Neural crest cell (in vitro differentiated cells): ENCODE measurements around the gene FGF13. TPM values are rescaled to one million over a fixed set of nuclear protein-coding genes. Genes with fewer than 3 reads are reported as not detected.

Experiments
- DNase-seq: peaks from one replicate; pipeline ENCODE4 v3.0.0; 2021; ENCODE audit warnings: low read depth, mixed read lengths, low spot score
- H3K27ac Mint-ChIP-seq: one replicate; pipeline ENCODE4 v1.8.0; 2021; ENCODE audit warnings: mild to moderate bottlenecking, mixed read lengths; ENCODE audit not compliant: unreplicated experiment
- H3K27me3 Mint-ChIP-seq: 2 replicates; pipeline ENCODE4 v1.8.0; 2021; ENCODE audit warnings: low read depth, mild to moderate bottlenecking, mixed read lengths
- H3K36me3 Mint-ChIP-seq: 2 replicates; pipeline ENCODE4 v1.8.0; 2021; ENCODE audit warnings: low read depth, mild to moderate bottlenecking, mixed read lengths
- H3K4me1 Mint-ChIP-seq: 2 replicates; pipeline ENCODE4 v1.8.0; 2021; ENCODE audit warnings: mixed read lengths
- H3K4me3 Mint-ChIP-seq: one replicate; pipeline ENCODE4 v1.8.0; 2021; ENCODE audit warnings: mild to moderate bottlenecking, mixed read lengths
- H3K9me3 Mint-ChIP-seq: 2 replicates; pipeline ENCODE4 v1.8.0; 2021; ENCODE audit warnings: mixed read lengths
- CTCF ChIP-seq: fragments of 200-600 bp; sonication (generic); conservative IDR thresholded peaks from 2 replicates; pipeline ENCODE4 v1.5.0; 2021; ENCODE audit warnings: antibody characterized with exemption, mild to moderate bottlenecking
- long read RNA-seq: library from polyadenylated mRNA; unstranded; transcript quantifications from one replicate; pipeline ENCODE4 v2.0.0, GENCODE V29; 2020
- total RNA-seq: library from RNA; stranded (reverse); gene quantifications from 2 replicates; pipeline ENCODE4 v1.2.1, GENCODE V29; 2021

Gene FGF13
- total RNA-seq, result 81.1 and 85.5 TPM in 2 replicates
- long read RNA-seq, full-length matches to known transcripts, result 6 of 35 reads
- long read RNA-seq, partial matches to known transcripts, result 8 of 35 reads
- long read RNA-seq, other reads (novel, unspliced or antisense), result 21 of 35 reads

DNA sequence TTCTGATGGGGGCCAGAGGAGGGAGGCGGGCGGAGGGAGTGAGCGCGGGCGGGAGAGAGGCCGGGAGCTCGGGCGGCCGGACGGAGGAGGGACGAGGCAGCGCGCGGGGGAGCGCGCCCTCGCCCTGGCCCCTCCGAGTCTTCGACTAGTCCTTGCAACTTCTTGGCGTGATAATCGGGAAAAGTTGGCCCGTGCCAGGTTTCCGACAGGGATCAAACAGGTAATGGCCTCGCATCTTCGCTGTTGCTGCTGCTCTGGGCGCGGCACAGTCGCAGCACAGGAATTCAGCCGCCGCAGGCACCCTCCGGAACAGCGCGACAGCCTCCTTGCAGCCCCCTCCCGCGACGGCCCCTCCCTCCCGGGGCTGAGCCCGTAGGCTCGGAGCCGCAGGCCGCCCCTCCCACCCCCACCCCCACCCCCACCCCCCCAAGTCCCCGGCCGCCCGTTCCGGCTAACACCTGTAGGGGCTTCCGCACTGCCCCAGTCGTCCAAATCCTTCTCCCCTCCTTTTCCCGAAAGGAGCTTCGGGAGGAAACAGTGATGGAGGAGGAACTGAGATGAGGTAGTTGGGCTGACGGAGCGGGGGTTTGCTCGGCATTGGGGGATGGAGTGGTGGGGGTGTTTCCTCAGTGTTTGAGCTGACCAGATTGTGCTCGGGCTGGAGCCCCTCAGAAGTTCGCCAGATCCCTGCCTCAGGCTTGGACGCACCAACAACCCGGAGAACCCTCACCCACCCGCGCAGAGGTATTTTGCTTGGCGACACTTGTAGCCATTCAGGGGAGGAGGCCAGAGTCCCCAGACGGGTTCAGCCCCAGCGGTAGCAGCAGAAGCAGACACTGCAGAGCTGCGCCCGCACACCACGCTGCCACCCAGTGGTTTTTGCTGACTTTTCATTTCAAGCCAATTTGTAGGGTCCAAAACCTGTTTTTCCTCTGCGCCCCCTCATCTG, at the start of gene FGF13:
TSS of gene FGF13 (minus strand) at position 319 of the 949 bp plus-strand sequence. CDS start 714 bp downstream, outside the sequence.
- Mint-ChIP-seq H3K4me1 (peaks cover 39% of the 10 kb centered on the region), H3K9me3 (no peaks in the 10 kb centered on the region), H3K27ac (peak within 1 kb of the TSS; percentile 79), H3K36me3 (peaks cover 2% of the 10 kb centered on the region), H3K27me3 (peaks cover 37% of the 10 kb centered on the region), H3K4me3 (peak within 1 kb of the TSS; percentile 93)
- DNase-seq, result peak; percentile 50
- TF ChIP-seq CTCF, result peak; percentile 63

GRCh38 chrX:138759217-138759943, 47.9 kb upstream of the FGF13 start:
- TF ChIP-seq CTCF, result no peak
- H3K27ac Mint-ChIP-seq, result no peak overlapping the region
- no peaks in the 10 kb centered on the region for H3K36me3 Mint-ChIP-seq
- no peaks in the 10 kb centered on the region for H3K27me3 Mint-ChIP-seq
- no peak for DNase-seq
- H3K4me3 Mint-ChIP-seq, result no peak overlapping the region
- peaks cover 27% of the 10 kb centered on the region for H3K4me1 Mint-ChIP-seq
- no peaks in the 10 kb centered on the region for H3K9me3 Mint-ChIP-seq

- no peaks in the 10 kb centered on the region for H3K36me3 Mint-ChIP-seq
- H3K27ac Mint-ChIP-seq, result no peak overlapping the region
- H3K4me1 Mint-ChIP-seq, result peaks cover 27% of the 10 kb centered on the region
- peak; percentile 62 for TF ChIP-seq CTCF
- no peaks in the 10 kb centered on the region for H3K27me3 Mint-ChIP-seq
- H3K9me3 Mint-ChIP-seq, result no peaks in the 10 kb centered on the region
- peak; percentile 28 for DNase-seq
- no peak overlapping the region for H3K4me3 Mint-ChIP-seq
Observed at GRCh38 chrX:138756234-138756633, 44.7 kb upstream of the FGF13 start.

DNA sequence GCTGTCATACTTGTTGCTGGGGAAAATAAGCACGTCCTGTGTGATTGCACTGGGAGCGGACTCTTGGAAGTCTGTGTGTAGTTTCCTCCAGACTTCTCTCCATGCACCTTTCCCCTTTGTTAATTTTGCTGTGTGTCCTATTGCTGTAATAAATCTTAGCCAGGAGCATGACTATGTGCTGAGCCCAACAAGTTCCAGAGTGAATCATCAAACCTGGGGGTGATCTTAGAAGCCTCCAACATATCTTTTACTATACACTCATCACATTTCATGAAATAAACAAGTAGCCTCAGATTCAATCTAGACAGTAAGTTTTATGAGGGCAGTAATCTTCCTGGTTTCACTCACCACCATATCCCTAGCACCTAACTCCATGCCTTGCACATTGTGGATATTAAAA, 43.3 kb upstream of the FGF13 start:
- no peak overlapping the region for H3K27ac Mint-ChIP-seq
- H3K27me3 Mint-ChIP-seq, result no peaks in the 10 kb centered on the region
- TF ChIP-seq CTCF, result no peak
- peaks cover 3% of the 10 kb centered on the region for H3K36me3 Mint-ChIP-seq
- peaks cover 25% of the 10 kb centered on the region for H3K4me1 Mint-ChIP-seq
- no peaks in the 10 kb centered on the region for H3K9me3 Mint-ChIP-seq
- H3K4me3 Mint-ChIP-seq, result no peak overlapping the region
- no peak for DNase-seq

- H3K27me3 Mint-ChIP-seq, result no peaks in the 10 kb centered on the region
- H3K27ac Mint-ChIP-seq, result no peak overlapping the region
- H3K36me3 Mint-ChIP-seq, result peaks cover 3% of the 10 kb centered on the region
- H3K4me3 Mint-ChIP-seq, result no peak overlapping the region
- H3K4me1 Mint-ChIP-seq, result peaks cover 3% of the 10 kb centered on the region
- no peaks in the 10 kb centered on the region for H3K9me3 Mint-ChIP-seq
- no peak for DNase-seq
- TF ChIP-seq CTCF, result peak; percentile 77
Observed at GRCh38 chrX:138748480-138748879, 37.0 kb upstream of the FGF13 start.
